MM.1S (cell line): ENCODE results near the gene NEDD4L.
"Not testable (repeated sequence)": the region's sequence is repeated elsewhere in the genome, so short reads cannot be mapped to it uniquely, and the experiment has no call there.

Experiments used
- DNase-seq: peaks from one replicate; pipeline ENCODE4 v3.0.0-alpha.2; 2015
- H2AFZ ChIP-seq: fragments of 300-600 bp; sonication (generic); 2 replicates; pipeline ENCODE4 v1.6.0; 2016; ENCODE audit warnings: antibody characterized with exemption, low read length
- H3F3A ChIP-seq: fragments of 300-600 bp; sonication (generic); 2 replicates; pipeline ENCODE4 v1.6.1; 2016; ENCODE audit warnings: mild to moderate bottlenecking, antibody characterized with exemption, low read length, moderate library complexity, mixed read lengths; ENCODE audit not compliant: insufficient read depth
- H3K27ac ChIP-seq: fragments of 300-600 bp; sonication (generic); 2 replicates; pipeline ENCODE4 v1.5.1; 2016; ENCODE audit warnings: mild to moderate bottlenecking, low read length
- H3K27me3 ChIP-seq: fragments of 300-600 bp; sonication (generic); replicated peaks from 2 replicates; pipeline ENCODE4 v1.6.0; 2016; ENCODE audit warnings: low read length; ENCODE audit not compliant: insufficient read depth
- H3K36me3 ChIP-seq: fragments of 300-600 bp; sonication (generic); replicated peaks from 2 replicates; pipeline ENCODE4 v1.6.1; 2016; ENCODE audit warnings: mild to moderate bottlenecking, low read length, mixed read lengths; ENCODE audit not compliant: insufficient read depth
- H3K4me1 ChIP-seq: fragments of 300-600 bp; sonication (generic); 2 replicates; pipeline ENCODE4 v1.6.1; 2016; ENCODE audit warnings: low read length, mixed read lengths
- H3K4me2 ChIP-seq: fragments of 300-600 bp; sonication (generic); 2 replicates; pipeline ENCODE4 v1.6.0; 2016; ENCODE audit warnings: low read depth, low read length
- H3K4me3 ChIP-seq: fragments of 300-600 bp; sonication (generic); 2 replicates; pipeline ENCODE4 v1.5.1; 2016; ENCODE audit warnings: low read length, mixed read lengths
- H3K79me2 ChIP-seq: fragments of 300-600 bp; sonication (generic); 2 replicates; pipeline ENCODE4 v1.6.1; 2016; ENCODE audit warnings: mixed run types, low read length, mixed read lengths
- H3K9ac ChIP-seq: fragments of 300-600 bp; sonication (generic); 2 replicates; pipeline ENCODE4 v1.6.1; 2016; ENCODE audit warnings: low read length, mixed read lengths
- H3K9me2 ChIP-seq: fragments of 300-600 bp; sonication (generic); replicated peaks from 2 replicates; pipeline ENCODE4 v1.6.1; 2016; ENCODE audit warnings: mild to moderate bottlenecking, low read length, mixed read lengths; ENCODE audit not compliant: insufficient read depth
- H3K9me3 ChIP-seq: fragments of 300-600 bp; sonication (generic); replicated peaks from 2 replicates; pipeline ENCODE4 v1.6.1; 2016; ENCODE audit warnings: mild to moderate bottlenecking, low read length, mixed read lengths; ENCODE audit not compliant: insufficient read depth
- H4K20me1 ChIP-seq: fragments of 300-600 bp; sonication (generic); 2 replicates; pipeline ENCODE4 v1.6.1; 2016; ENCODE audit warnings: mild to moderate bottlenecking, low read length, moderate library complexity, mixed read lengths; ENCODE audit not compliant: insufficient read depth
- CTCF ChIP-seq: fragments of 300-600 bp; sonication (generic); IDR thresholded peaks from 2 replicates; pipeline ENCODE4 v1.5.1; 2016; ENCODE audit warnings: antibody characterized with exemption, low read length, mixed read lengths
- EZH2 ChIP-seq: fragments of 300-600 bp; sonication (generic); optimal IDR thresholded peaks from 2 replicates; pipeline ENCODE3; 2017; ENCODE audit warnings: low read depth, mild to moderate bottlenecking, antibody characterized with exemption, low read length, mixed read lengths
- EZH2phosphoT487 ChIP-seq: fragments of 300-600 bp; sonication (generic); IDR thresholded peaks from 2 replicates; pipeline ENCODE4 v1.6.1; 2018; ENCODE audit warnings: antibody characterized with exemption, low read length

Gene NEDD4L

GRCh38 chr18:58264840-58265239 is 220.8 kb downstream of the NEDD4L start:
- Histone ChIP-seq H3K9me2 (no peaks in the 10 kb centered on the region), H3K9me3 (no peaks in the 10 kb centered on the region), H3K27ac (peak overlapping the region; percentile 45; the same call in 1 of the 2 replicates), H3K27me3 (no peaks in the 10 kb centered on the region), H3K79me2 (no peaks in the 10 kb centered on the region), H3K4me3 (peak overlapping the region; percentile 47), H4K20me1 (no peaks in the 10 kb centered on the region), H3K4me2 (peak overlapping the region; percentile 77), H3K36me3 (no peaks in the 10 kb centered on the region), H3F3A (no peaks in the 10 kb centered on the region), H3K4me1 (peaks cover 17% of the 10 kb centered on the region), H2AFZ (peak overlapping the region; percentile 76), H3K9ac (peak overlapping the region; percentile 30; the same call in 1 of the 2 replicates)
- TF ChIP-seq EZH2phosphoT487 (no peak), CTCF (no peak), EZH2 (no peak)
- peak; percentile 71 for DNase-seq

GRCh38 chr18:58265489-58265888 is 221.5 kb downstream of the NEDD4L start:
- DNase-seq, H3F3A ChIP-seq, H3K9ac ChIP-seq, H3K36me3 ChIP-seq, H2AFZ ChIP-seq, H3K79me2 ChIP-seq, H3K9me3 ChIP-seq, H3K4me3 ChIP-seq, H4K20me1 ChIP-seq, H3K27me3 ChIP-seq, H3K9me2 ChIP-seq: not testable (repeated sequence)
- Histone ChIP-seq H3K27ac (peak overlapping the region; percentile 45; the same call in 1 of the 2 replicates), H3K4me1 (peaks cover 17% of the 10 kb centered on the region), H3K4me2 (peak overlapping the region; percentile 77)

DNA sequence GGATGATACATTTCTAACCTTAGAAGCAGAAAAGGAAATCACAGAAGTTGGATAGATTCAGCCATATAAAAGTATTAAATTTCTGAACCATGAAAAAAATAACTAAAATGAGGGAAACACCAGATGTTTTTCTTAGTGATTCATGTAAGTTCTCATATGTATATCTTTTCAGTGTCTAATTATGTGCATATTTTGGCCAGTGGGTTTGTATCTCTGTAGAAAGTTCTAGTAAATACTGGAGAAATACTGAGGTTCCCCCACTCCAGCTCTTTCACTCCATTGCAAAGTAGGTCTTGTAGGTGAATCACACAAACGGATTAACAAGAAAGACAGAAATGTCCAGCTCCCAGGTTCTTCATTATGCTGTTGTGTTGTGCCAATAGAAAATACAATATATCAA is 222.3 kb downstream of the NEDD4L start:
- H3K4me3 ChIP-seq: no peak overlapping the region
- H3K79me2 ChIP-seq: no peaks in the 10 kb centered on the region
- H3K9ac ChIP-seq: no peak overlapping the region
- H3K27me3 ChIP-seq: no peaks in the 10 kb centered on the region
- no peak overlapping the region for H2AFZ ChIP-seq
- H3K9me2 ChIP-seq: no peaks in the 10 kb centered on the region
- no peaks in the 10 kb centered on the region for H3K9me3 ChIP-seq
- no peaks in the 10 kb centered on the region for H3F3A ChIP-seq
- no peaks in the 10 kb centered on the region for H3K36me3 ChIP-seq
- H3K4me1 ChIP-seq: peaks cover 22% of the 10 kb centered on the region
- no peak for DNase-seq
- H4K20me1 ChIP-seq: no peaks in the 10 kb centered on the region
- no peak for TF ChIP-seq EZH2
- TF ChIP-seq EZH2phosphoT487: no peak
- TF ChIP-seq CTCF: no peak
- H3K4me2 ChIP-seq: no peak overlapping the region
- H3K27ac ChIP-seq: no peak overlapping the region

GRCh38 chr18:58267493-58267892 is 223.5 kb downstream of the NEDD4L start:
- H3K27me3 ChIP-seq: no peaks in the 10 kb centered on the region
- no peaks in the 10 kb centered on the region for H3K36me3 ChIP-seq
- no peaks in the 10 kb centered on the region for H4K20me1 ChIP-seq
- no peak for DNase-seq
- H3K9me2 ChIP-seq: no peaks in the 10 kb centered on the region
- peaks cover 34% of the 10 kb centered on the region for H3K4me1 ChIP-seq
- no peaks in the 10 kb centered on the region for H3K79me2 ChIP-seq
- no peak overlapping the region for H3K27ac ChIP-seq
- no peak overlapping the region for H3K4me2 ChIP-seq
- H3F3A ChIP-seq: no peaks in the 10 kb centered on the region
- H3K4me3 ChIP-seq: no peak overlapping the region
- TF ChIP-seq EZH2phosphoT487: no peak
- TF ChIP-seq EZH2: no peak
- no peak for TF ChIP-seq CTCF
- H2AFZ ChIP-seq: no peak overlapping the region
- no peaks in the 10 kb centered on the region for H3K9me3 ChIP-seq
- no peak overlapping the region for H3K9ac ChIP-seq
